ENCODE results near the gene MRPS9. TPM values are rescaled to one million over a fixed set of nuclear protein-coding genes. Genes with fewer than 3 reads are reported as not detected.

The MRPS9 gene
- total and polyA plus RNA-seq, 12 donors, result 24.1 to 76.3 (median 40.4) TPM

DNA sequence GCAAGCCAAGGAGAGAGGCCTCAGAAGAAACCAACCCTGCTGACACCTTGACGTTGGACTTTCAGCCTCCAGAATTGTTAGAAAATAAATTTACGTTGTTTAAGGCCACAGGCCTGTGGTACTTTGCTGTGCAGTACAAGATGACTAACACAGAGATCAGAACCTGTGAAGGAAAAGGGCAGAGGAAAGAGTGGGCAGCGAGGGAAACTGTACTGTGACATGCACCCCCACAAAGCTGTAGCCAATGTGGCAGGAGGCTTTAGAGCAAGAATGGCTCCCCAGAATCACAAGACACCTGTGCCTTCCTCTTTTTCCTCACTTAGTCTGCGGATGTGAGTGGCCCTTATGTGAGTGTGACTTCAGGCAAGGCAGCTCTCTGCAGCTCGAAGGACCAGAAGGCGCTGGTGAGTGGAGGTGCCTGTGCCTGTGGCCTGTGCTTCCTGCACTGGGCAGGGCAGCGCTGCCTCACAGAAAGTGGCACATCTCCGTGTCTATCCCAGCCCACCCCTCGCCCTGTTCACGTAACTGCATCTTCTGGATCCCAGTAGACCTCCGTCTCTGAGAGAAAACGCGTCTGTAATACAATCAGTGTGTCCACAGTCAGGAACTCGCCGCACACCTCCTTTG, 89.5 kb downstream of the MRPS9 start:
- no peak overlapping the region for H3K27ac ChIP-seq
- DNase-seq, result no peak
- intact Hi-C loops (cut with DNase I), result no loop called here
- no peaks in the 10 kb centered on the region for H3K4me1 ChIP-seq (replicated peaks in 1 of 2)
- no peaks in the 10 kb centered on the region for H3K9me3 ChIP-seq (replicated peaks in 1 of 3)
- no peak overlapping the region for H3K4me3 ChIP-seq
- TF ChIP-seq POLR2A (IDR thresholded peaks at IDR 0.05), result no peak
- TF ChIP-seq, protein P1, sequence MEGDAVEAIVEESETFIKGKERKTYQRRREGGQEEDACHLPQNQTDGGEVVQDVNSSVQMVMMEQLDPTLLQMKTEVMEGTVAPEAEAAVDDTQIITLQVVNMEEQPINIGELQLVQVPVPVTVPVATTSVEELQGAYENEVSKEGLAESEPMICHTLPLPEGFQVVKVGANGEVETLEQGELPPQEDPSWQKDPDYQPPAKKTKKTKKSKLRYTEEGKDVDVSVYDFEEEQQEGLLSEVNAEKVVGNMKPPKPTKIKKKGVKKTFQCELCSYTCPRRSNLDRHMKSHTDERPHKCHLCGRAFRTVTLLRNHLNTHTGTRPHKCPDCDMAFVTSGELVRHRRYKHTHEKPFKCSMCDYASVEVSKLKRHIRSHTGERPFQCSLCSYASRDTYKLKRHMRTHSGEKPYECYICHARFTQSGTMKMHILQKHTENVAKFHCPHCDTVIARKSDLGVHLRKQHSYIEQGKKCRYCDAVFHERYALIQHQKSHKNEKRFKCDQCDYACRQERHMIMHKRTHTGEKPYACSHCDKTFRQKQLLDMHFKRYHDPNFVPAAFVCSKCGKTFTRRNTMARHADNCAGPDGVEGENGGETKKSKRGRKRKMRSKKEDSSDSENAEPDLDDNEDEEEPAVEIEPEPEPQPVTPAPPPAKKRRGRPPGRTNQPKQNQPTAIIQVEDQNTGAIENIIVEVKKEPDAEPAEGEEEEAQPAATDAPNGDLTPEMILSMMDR (IDR thresholded peaks at IDR 0.05), result no peak
- H3K27me3 ChIP-seq, result peaks cover 7% of the 10 kb centered on the region
- WGBS, 4 donors, result 89 to 95% (median 92%) methylated on average over 15 of the region's 15 CpGs
- no peaks in the 10 kb centered on the region for H3K36me3 ChIP-seq (replicated peaks in 1 of 2)

GRCh38 chr2:105129722-105130232, 91.9 kb downstream of the MRPS9 start:
- TF ChIP-seq, protein P1 (IDR thresholded peaks at IDR 0.05), result no peak
- TF ChIP-seq POLR2A (IDR thresholded peaks at IDR 0.05), result no peak
- Histone ChIP-seq H3K27me3 (peaks cover 7% of the 10 kb centered on the region), H3K4me3 (no peak overlapping the region), H3K36me3 (replicated peaks in 1 of 2) (no peaks in the 10 kb centered on the region), H3K4me1 (replicated peaks in 1 of 2) (no peaks in the 10 kb centered on the region), H3K27ac (no peak overlapping the region), H3K9me3 (replicated peaks in 1 of 3) (no peaks in the 10 kb centered on the region)
- WGBS, 4 donors, result 75 to 87% (median 82%) methylated on average over 5 of the region's 5 CpGs
- intact Hi-C loops (cut with DNase I), result no loop called here
- DNase-seq, result no peak

DNA sequence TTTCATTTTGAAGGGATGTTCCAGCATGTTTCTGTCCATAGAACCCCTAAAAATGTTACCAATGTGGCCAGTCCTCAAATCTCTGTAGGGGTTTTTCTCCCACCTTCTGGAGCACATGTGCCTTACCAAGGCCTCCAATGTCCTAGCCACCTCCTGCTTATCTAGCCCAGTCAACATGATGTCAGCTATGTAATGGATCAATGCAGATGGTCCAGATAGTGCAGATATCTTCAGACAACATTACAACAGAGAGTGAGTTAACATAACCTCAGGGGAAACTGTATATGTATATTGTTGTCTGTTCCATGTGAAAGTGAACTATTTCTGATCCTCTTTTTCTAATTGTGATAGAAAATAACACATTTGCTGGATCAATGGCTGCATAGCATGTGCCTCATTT, 92.7 kb downstream of the MRPS9 start:
- no peaks in the 10 kb centered on the region for H3K9me3 ChIP-seq (replicated peaks in 1 of 3)
- H3K27me3 ChIP-seq, result peaks cover 7% of the 10 kb centered on the region
- no peaks in the 10 kb centered on the region for H3K36me3 ChIP-seq (replicated peaks in 1 of 2)
- no peak overlapping the region for H3K4me3 ChIP-seq
- H3K4me1 ChIP-seq (replicated peaks in 1 of 2), result no peaks in the 10 kb centered on the region
- intact Hi-C loops (cut with DNase I), result no loop called here
- no peak for DNase-seq
- TF ChIP-seq, protein P1 (IDR thresholded peaks at IDR 0.05), result no peak
- no peak for TF ChIP-seq POLR2A (IDR thresholded peaks at IDR 0.05)
- H3K27ac ChIP-seq, result no peak overlapping the region

DNA sequence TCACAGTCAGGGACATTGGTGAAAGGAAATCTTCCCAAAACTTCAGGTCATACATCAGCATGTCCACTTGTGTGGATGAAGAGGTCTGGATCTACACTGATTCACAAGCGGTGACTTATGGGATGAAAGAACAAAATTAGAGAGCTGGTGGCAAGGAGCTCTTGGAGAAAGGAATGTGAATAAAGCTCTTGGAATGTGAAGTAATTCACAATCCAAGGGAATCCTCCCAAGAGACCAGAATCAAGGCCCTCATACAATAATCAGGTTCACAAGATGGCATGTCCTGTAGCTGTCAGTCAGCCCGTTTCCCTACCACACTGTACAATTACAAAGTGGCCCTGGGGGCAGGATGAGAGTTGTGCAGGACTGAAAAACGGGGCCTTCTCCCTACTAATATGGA, 96.2 kb downstream of the MRPS9 start:
- intact Hi-C loops (cut with DNase I), result no loop called here

More for the DNA sequence above, 96.2 kb downstream of the MRPS9 start:
- WGBS, 4 donors, result 64 to 77% (median 72%) methylated on average over 3 of the region's 3 CpGs
- H3K27me3 ChIP-seq, result no peaks in the 10 kb centered on the region
- DNase-seq, result no peak
- H3K4me3 ChIP-seq, result no peak overlapping the region
- H3K27ac ChIP-seq, result no peak overlapping the region
- H3K36me3 ChIP-seq (replicated peaks in 1 of 2), result no peaks in the 10 kb centered on the region
- no peaks in the 10 kb centered on the region for H3K4me1 ChIP-seq (replicated peaks in 1 of 2)
- H3K9me3 ChIP-seq (replicated peaks in 1 of 3), result no peaks in the 10 kb centered on the region
- TF ChIP-seq, protein P1 (IDR thresholded peaks at IDR 0.05), result no peak
- no peak for TF ChIP-seq POLR2A (IDR thresholded peaks at IDR 0.05)
